ENCODE results near the gene APOL2. TPM values are rescaled to one million over a fixed set of nuclear protein-coding genes. Genes with fewer than 3 reads are reported as not detected.

The APOL2 gene
- total and polyA plus RNA-seq, 11 donors = 26.6 to 213 (median 53.3) TPM

DNA sequence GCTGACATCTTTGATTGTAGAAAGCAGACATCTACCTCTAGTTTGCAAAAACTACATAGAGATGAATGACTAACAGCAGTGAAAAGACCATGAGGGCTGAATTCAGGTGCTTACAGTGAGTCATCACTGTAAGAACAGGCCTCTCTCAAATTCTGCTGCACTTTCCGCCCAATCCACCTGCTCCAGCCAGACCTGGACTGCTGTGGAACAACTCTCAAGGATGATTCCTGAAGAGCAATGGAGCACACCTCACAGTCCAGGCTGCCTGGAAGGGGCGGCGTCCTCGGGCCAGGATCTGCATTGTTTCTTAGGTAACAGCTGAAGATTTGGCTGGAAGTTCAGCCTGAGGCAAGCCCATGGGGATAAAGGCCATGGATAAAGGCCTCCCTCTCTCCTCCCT, 15.1 kb downstream of the APOL2 start:
- intact Hi-C loops (cut with DNase I) = loop anchor here in 7 of 10 donors (10.0 kb wide), 4 partner anchors 51 to 79 kb away; no protein-coding TSS in a partner anchor
- Histone ChIP-seq H3K27ac (no peak overlapping the region), H3K36me3 (peaks cover 0 to 36% (median 23%) of the 10 kb centered on the region in 9 donors), H3K27me3 (no peaks in the 10 kb centered on the region), H3K4me1 (peaks cover 0 to 32% (median 16%) of the 10 kb centered on the region in 12 donors), H3K9me3 (no peaks in the 10 kb centered on the region), H3K4me3 (no peak overlapping the region)
- DNase-seq (no peak), ATAC-seq (no peak)
- WGBS, 4 donors = 75 to 94% (median 87%) methylated on average over 4 of the region's 4 CpGs
- no peak for TF ChIP-seq POLR2A (IDR thresholded peaks at IDR 0.05)
- TF ChIP-seq, protein P1, sequence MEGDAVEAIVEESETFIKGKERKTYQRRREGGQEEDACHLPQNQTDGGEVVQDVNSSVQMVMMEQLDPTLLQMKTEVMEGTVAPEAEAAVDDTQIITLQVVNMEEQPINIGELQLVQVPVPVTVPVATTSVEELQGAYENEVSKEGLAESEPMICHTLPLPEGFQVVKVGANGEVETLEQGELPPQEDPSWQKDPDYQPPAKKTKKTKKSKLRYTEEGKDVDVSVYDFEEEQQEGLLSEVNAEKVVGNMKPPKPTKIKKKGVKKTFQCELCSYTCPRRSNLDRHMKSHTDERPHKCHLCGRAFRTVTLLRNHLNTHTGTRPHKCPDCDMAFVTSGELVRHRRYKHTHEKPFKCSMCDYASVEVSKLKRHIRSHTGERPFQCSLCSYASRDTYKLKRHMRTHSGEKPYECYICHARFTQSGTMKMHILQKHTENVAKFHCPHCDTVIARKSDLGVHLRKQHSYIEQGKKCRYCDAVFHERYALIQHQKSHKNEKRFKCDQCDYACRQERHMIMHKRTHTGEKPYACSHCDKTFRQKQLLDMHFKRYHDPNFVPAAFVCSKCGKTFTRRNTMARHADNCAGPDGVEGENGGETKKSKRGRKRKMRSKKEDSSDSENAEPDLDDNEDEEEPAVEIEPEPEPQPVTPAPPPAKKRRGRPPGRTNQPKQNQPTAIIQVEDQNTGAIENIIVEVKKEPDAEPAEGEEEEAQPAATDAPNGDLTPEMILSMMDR (IDR thresholded peaks at IDR 0.05) = no peak

DNA sequence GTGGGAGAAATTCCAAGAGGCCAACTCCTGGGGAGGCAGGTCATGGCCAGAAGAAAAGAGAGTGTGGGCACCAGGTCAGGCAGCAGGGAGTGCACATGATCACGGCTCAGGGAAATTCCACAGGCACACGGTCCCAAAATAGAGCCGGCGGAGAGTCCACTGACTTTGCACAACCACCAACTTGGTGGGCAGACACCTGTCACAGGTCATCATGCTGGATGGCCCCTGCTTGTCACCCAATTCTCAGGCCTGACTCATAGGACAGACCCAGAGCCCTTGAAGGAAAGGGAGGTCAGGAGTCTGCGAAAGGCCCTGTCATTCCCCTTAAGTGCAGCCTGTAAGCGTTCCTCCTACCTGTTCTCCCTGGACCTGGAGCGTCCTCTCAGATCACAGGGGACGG, 15.8 kb downstream of the APOL2 start:
- no peaks in the 10 kb centered on the region for H3K27me3 ChIP-seq
- WGBS, 4 donors = 61 to 68% (median 64%) methylated on average over 7 to 8 of the region's 8 CpGs
- peaks cover 0 to 32% (median 16%) of the 10 kb centered on the region in 12 donors for H3K4me1 ChIP-seq
- H3K9me3 ChIP-seq = no peaks in the 10 kb centered on the region
- DNase-seq (peak in 1 of 5 donors; percentile 26), ATAC-seq (peak in 3 of 4 donors; percentile 17 to 53 (median 34))
- intact Hi-C loops (cut with DNase I) = loop anchor here in 7 of 10 donors (2.0 to 10.0 kb wide), 6 partner anchors 29 to 79 kb away; no protein-coding TSS in a partner anchor
- H3K4me3 ChIP-seq = no peak overlapping the region
- H3K36me3 ChIP-seq = peaks cover 0 to 28% (median 15%) of the 10 kb centered on the region in 9 donors
- no peak for TF ChIP-seq POLR2A (IDR thresholded peaks at IDR 0.05)
- TF ChIP-seq, protein P1 (IDR thresholded peaks at IDR 0.05) = no peak
- H3K27ac ChIP-seq = no peak overlapping the region

DNA sequence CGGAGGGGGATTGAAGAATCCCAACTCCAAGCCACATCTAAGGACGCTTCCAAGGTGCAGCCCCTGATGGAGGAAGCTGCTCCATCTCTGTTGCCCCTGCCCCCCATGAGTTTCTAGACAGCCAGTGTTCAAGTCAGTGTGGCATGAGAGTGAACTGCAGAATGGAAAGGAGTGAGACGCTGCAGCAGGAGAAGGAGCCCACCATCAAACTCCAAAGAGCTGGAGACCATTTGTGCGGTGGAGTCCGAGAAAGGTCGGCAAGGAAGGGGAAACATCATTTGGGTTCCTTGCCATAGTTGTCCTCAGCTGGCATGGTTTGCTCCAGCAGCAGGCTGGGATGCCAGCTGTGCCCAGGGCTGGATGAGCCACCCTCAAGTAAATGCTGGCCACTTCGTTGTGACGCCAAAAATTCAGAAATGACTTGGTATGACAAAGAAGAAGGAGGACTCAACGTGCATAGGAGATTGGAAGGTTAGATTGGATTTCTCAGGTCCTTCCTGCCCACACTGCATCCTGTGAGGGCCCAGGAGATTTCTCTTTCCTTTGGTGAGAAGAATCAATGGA, 16.4 kb downstream of the APOL2 start:
- Histone ChIP-seq H3K27ac (no peak overlapping the region), H3K36me3 (peaks cover 0 to 23% (median 10%) of the 10 kb centered on the region in 9 donors), H3K4me3 (no peak overlapping the region), H3K27me3 (no peaks in the 10 kb centered on the region), H3K4me1 (peaks cover 0 to 32% (median 16%) of the 10 kb centered on the region in 12 donors), H3K9me3 (no peaks in the 10 kb centered on the region)
- ATAC-seq (no peak), DNase-seq (no peak)
- intact Hi-C loops (cut with DNase I) = loop anchor here in 7 of 10 donors (2.0 to 10.0 kb wide), 6 partner anchors 28 to 78 kb away; no protein-coding TSS in a partner anchor
- TF ChIP-seq, protein P1 (IDR thresholded peaks at IDR 0.05) = no peak
- TF ChIP-seq POLR2A (IDR thresholded peaks at IDR 0.05) = no peak
- WGBS, 4 donors = 78 to 83% (median 81%) methylated on average over 9 of the region's 9 CpGs
